ENCODE measurements around the gene SLC26A1. TPM values are rescaled to one million over a fixed set of nuclear protein-coding genes. Genes with fewer than 3 reads are reported as not detected.

Gene SLC26A1
- total RNA-seq, 6 experiments from 2014 or later: 0.16 to 0.38 (median 0.19) TPM; not detected in 3

GRCh38 chr4:949656-950055 is 43.5 kb downstream of the SLC26A1 start:
- DNase-seq: no peak
- Mint-ChIP-seq H3K27me3 (ENCODE audit: insufficient read depth) (peaks cover 3% of the 10 kb centered on the region), H3K9me3 (no peaks in the 10 kb centered on the region), H3K36me3 (ENCODE audit: low read depth) (peaks cover 2% of the 10 kb centered on the region; the same call in 1 of the 2 replicates), H3K4me1 (ENCODE audit: low read depth) (no peaks in the 10 kb centered on the region), H3K27ac (no peak overlapping the region), H3K4me3 (no peak overlapping the region)
- no peak for TF ChIP-seq CTCF (IDR thresholded peaks at IDR 0.05)

GRCh38 chr4:948936-949300 is 44.3 kb downstream of the SLC26A1 start:
- peaks cover 6% of the 10 kb centered on the region for H3K27me3 Mint-ChIP-seq (ENCODE audit: insufficient read depth)

GRCh38 chr4:948101-948935 is 44.9 kb downstream of the SLC26A1 start:
- no peak for DNase-seq
- Mint-ChIP-seq H3K4me3 (no peak overlapping the region), H3K36me3 (ENCODE audit: low read depth) (no peaks in the 10 kb centered on the region), H3K27me3 (ENCODE audit: insufficient read depth) (peaks cover 6% of the 10 kb centered on the region), H3K4me1 (ENCODE audit: low read depth) (no peaks in the 10 kb centered on the region), H3K27ac (no peak overlapping the region), H3K9me3 (no peaks in the 10 kb centered on the region)
- no peak for TF ChIP-seq CTCF (IDR thresholded peaks at IDR 0.05)

More at GRCh38 chr4:948936-949300, 44.3 kb downstream of the SLC26A1 start:
- Mint-ChIP-seq H3K4me1 (ENCODE audit: low read depth) (no peaks in the 10 kb centered on the region), H3K27ac (no peak overlapping the region), H3K4me3 (no peak overlapping the region), H3K9me3 (no peaks in the 10 kb centered on the region), H3K36me3 (ENCODE audit: low read depth) (no peaks in the 10 kb centered on the region)
- no peak for TF ChIP-seq CTCF (IDR thresholded peaks at IDR 0.05)
- no peak for DNase-seq

- Mint-ChIP-seq H3K36me3 (ENCODE audit: low read depth) (no peaks in the 10 kb centered on the region), H3K9me3 (no peaks in the 10 kb centered on the region), H3K27me3 (ENCODE audit: insufficient read depth) (peaks cover 6% of the 10 kb centered on the region), H3K4me1 (ENCODE audit: low read depth) (no peaks in the 10 kb centered on the region), H3K4me3 (no peak overlapping the region), H3K27ac (no peak overlapping the region)
- no peak for TF ChIP-seq CTCF (IDR thresholded peaks at IDR 0.05)
- no peak for DNase-seq
Measured at GRCh38 chr4:947491-947971, 45.7 kb downstream of the SLC26A1 start.

- TF ChIP-seq CTCF (IDR thresholded peaks at IDR 0.05): no peak
- no peak overlapping the region for H3K4me3 Mint-ChIP-seq
- H3K27ac Mint-ChIP-seq: no peak overlapping the region
- H3K27me3 Mint-ChIP-seq (ENCODE audit: insufficient read depth): peaks cover 6% of the 10 kb centered on the region
- no peaks in the 10 kb centered on the region for H3K4me1 Mint-ChIP-seq (ENCODE audit: low read depth)
- no peaks in the 10 kb centered on the region for H3K36me3 Mint-ChIP-seq (ENCODE audit: low read depth)
- no peak for DNase-seq
- H3K9me3 Mint-ChIP-seq: no peaks in the 10 kb centered on the region
Measured at GRCh38 chr4:946517-947471, 46.4 kb downstream of the SLC26A1 start.

All from HFFc6 (cell line).